ENCODE results near the gene TUBA1B. TPM values are rescaled to one million over a fixed set of nuclear protein-coding genes. Genes with fewer than 3 reads are reported as not detected.

Gene TUBA1B
- total and polyA plus RNA-seq, 2 of the 8 experiments (the other 6 are each of a cell fraction or from before 2014, with no cell fraction given) = 2,092 to 6,837 TPM

DNA sequence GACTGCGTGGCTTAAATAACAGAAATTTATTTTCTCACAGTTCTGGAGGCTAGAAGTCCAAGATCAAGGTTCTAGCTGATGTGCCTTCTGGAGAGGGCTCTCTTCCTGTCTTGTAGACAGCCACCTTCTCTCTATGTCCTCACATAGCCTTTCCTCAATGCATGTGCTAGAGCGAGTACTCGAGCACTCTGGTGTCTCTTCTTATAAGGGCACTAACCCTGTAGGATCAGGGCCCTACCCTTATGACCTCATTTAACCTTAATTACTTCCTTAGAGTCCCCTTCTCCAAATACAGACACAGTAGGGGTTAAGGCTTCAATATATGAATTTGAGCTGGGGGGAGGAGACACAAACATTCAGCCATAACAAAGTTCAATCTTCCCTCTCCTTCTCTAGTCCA, 46.8 kb downstream of the TUBA1B start:
- ChIA-PET POLR2A (ENCODE audit: partially characterized antibody) (interaction anchor here (0.8 to 1.8 kb wide), 3 partner anchors 14 to 64 kb away, joined by 3 to 6 read pairs (median 3); partner anchors contain the start of gene RHEBL1), CTCF (ENCODE audit: partially characterized antibody) (interaction anchor here (0.6 to 7.1 kb wide), 9 partner anchors 9 to 420 kb away, joined by 3 to 235 read pairs (median 15); partner anchors contain the start of genes DHH, LMBR1L and RHEBL1)
- DNase-seq (ENCODE audit: low read depth in 1 of 2, low spot score in 2 of 2) = no peak
- no peak overlapping the region for H4K91ac ChIP-seq (replicated peaks; ENCODE audit: insufficient read length, low read length)
- H3K18ac ChIP-seq (ENCODE audit: extremely low read depth, low read length) = no peak overlapping the region
- H3K9ac ChIP-seq (replicated peaks in 1 of 4; ENCODE audit: extremely low read depth in 1 of 4, low read depth in 3 of 4, low read length in 3 of 4) = no peak overlapping the region
- H2AFZ ChIP-seq (ENCODE audit: low read length) = no peak overlapping the region
- no peaks in the 10 kb centered on the region for H3K79me2 ChIP-seq (ENCODE audit: control insufficient read depth in 1 of 2, insufficient read depth in 2 of 2, low read length in 2 of 2)
- H3K14ac ChIP-seq (ENCODE audit: insufficient read length) = no peak overlapping the region
- H3K36me3 ChIP-seq (ENCODE audit: control insufficient read depth in 2 of 4, insufficient read depth in 4 of 4, low read length in 3 of 4) = no peaks in the 10 kb centered on the region
- H4K20me1 ChIP-seq (replicated peaks in 1 of 2; ENCODE audit: control insufficient read depth in 1 of 2, insufficient read depth in 2 of 2, low read length in 2 of 2) = peaks cover 3 to 4% of the 10 kb centered on the region in 2 experiments
- no peak overlapping the region for H3K27ac ChIP-seq (ENCODE audit: low read depth, low read length)
- no peaks in the 10 kb centered on the region for H3K79me1 ChIP-seq (ENCODE audit: low read depth, low read length)
- H2AK5ac ChIP-seq (ENCODE audit: low read depth, low read length) = no peak overlapping the region
- WGBS, 2 experiments (ENCODE audit: extremely low coverage in 1 of 2, insufficient coverage in 1 of 2, insufficient read length in 1 of 2, insufficient replicate concordance in 2 of 2, low coverage in 1 of 2, low lambda C conversion rate in 2 of 2, missing lambda C conversion rate in 1 of 2) = 93% methylated on average over 3 of the region's 3 CpGs; no CpG with 5 or more reads in 1 of the 2 experiments
- no peak overlapping the region for H2BK15ac ChIP-seq (ENCODE audit: low read length)
- peaks cover 0 to 9% (median 2%) of the 10 kb centered on the region in 4 experiments; a peak in 5 of 7 replicates for H3K4me1 ChIP-seq (replicated peaks in 1 of 4; ENCODE audit: control insufficient read depth in 3 of 4, insufficient read depth in 4 of 4, low read length in 3 of 4)
- H3K23ac ChIP-seq (ENCODE audit: insufficient read length) = no peak overlapping the region
- H3K9me3 ChIP-seq (ENCODE audit: insufficient read depth in 2 of 2, low read depth in 1 of 2, low read length in 1 of 2) = no peaks in the 10 kb centered on the region
- H3K27me3 ChIP-seq (replicated peaks in 1 of 4; ENCODE audit: control insufficient read depth in 3 of 4, extremely low read depth in 1 of 4, insufficient read depth in 3 of 4, low read length in 3 of 4) = peaks cover 14 to 30% (median 22%) of the 10 kb centered on the region in 4 experiments
- no peak overlapping the region for H4K5ac ChIP-seq (ENCODE audit: insufficient read length, low read depth, low read length)
- no peak for FAIRE-seq
- H3K4me2 ChIP-seq (ENCODE audit: insufficient read depth in 1 of 2, low read depth in 2 of 2, low read length in 2 of 2) = no peak overlapping the region
- H2BK20ac ChIP-seq (ENCODE audit: low read length) = no peak overlapping the region
- no peak for TF ChIP-seq SP2 (IDR thresholded peaks at IDR 0.05; ENCODE audit: low read length)
- TF ChIP-seq, protein P1, sequence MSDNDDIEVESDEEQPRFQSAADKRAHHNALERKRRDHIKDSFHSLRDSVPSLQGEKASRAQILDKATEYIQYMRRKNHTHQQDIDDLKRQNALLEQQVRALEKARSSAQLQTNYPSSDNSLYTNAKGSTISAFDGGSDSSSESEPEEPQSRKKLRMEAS (IDR thresholded peaks at IDR 0.05) = no peak
- peaks cover 3% of the 10 kb centered on the region; the same call in 1 of the 2 replicates for H3K23me2 ChIP-seq (ENCODE audit: low read depth, low read length)
- no peak overlapping the region for H2BK5ac ChIP-seq (ENCODE audit: low read depth, low read length)
- H3K4me3 ChIP-seq (ENCODE audit: extremely low read depth in 1 of 4, insufficient read depth in 2 of 4, low read depth in 3 of 4, low read length in 4 of 4) = no peak overlapping the region
- no peak overlapping the region for H2BK120ac ChIP-seq (replicated peaks; ENCODE audit: low read depth, low read length)
- H4K8ac ChIP-seq (ENCODE audit: extremely low read depth, insufficient read depth, low read length) = no peak overlapping the region
- no peak overlapping the region for H2BK12ac ChIP-seq (ENCODE audit: low read depth, low read length)
- no peak overlapping the region for H3K56ac ChIP-seq (replicated peaks; ENCODE audit: insufficient read length, low read depth, low read length)
- H3K4ac ChIP-seq (replicated peaks; ENCODE audit: insufficient read length, low read depth, low read length) = no peak overlapping the region
